Calu3 (cell line): ENCODE measurements around the gene ASB4. TPM values are rescaled to one million over a fixed set of nuclear protein-coding genes. Genes with fewer than 3 reads are reported as not detected.

Experiments used
- BruUV-seq: library from RNA; stranded (reverse); fragments of 400-500 nt; replicated peaks from 2 replicates; lab custom pipeline; 2021; lab: Mats Ljungman, UMichigan
- CTCF ChIA-PET: fragments of 300-600 bp; sonication (Branson Sonifier 250); formaldehyde crosslinking; loops from one replicate; lab custom pipeline; 2022; ENCODE audit warnings: antibody characterized with exemption; lab: Charles Lee
- DNase-seq: peaks from one replicate; pipeline ENCODE4 v3.0.0; 2022
- H3K27ac Mint-ChIP-seq: one replicate; pipeline ENCODE4 v1.8.0; 2022; ENCODE audit warnings: mixed read lengths; ENCODE audit not compliant: unreplicated experiment
- H3K27me3 Mint-ChIP-seq: one replicate; pipeline ENCODE4 v1.8.0; 2022; ENCODE audit warnings: mixed read lengths; ENCODE audit not compliant: unreplicated experiment
- H3K36me3 Mint-ChIP-seq: one replicate; pipeline ENCODE4 v1.8.0; 2022; ENCODE audit warnings: mild to moderate bottlenecking, moderate library complexity, mixed read lengths; ENCODE audit not compliant: insufficient read depth, unreplicated experiment
- H3K4me1 Mint-ChIP-seq: one replicate; pipeline ENCODE4 v1.8.0; 2022; ENCODE audit warnings: mild to moderate bottlenecking, low read depth, mixed read lengths; ENCODE audit not compliant: unreplicated experiment
- H3K4me3 Mint-ChIP-seq: one replicate; pipeline ENCODE4 v1.8.0; 2022; ENCODE audit warnings: mild to moderate bottlenecking, low read depth, moderate library complexity, mixed read lengths; ENCODE audit not compliant: unreplicated experiment
- H3K9me3 Mint-ChIP-seq: one replicate; pipeline ENCODE4 v1.8.0; 2022; ENCODE audit warnings: low read depth, mixed read lengths; ENCODE audit not compliant: unreplicated experiment
- intact Hi-C: fragments of 100-400 bp; cut with micrococcal nuclease; formaldehyde crosslinking; loops from one replicate; pipeline ENCODE4 v1.10.0; 2022; ENCODE audit not compliant: unreplicated experiment
- total RNA-seq: library from RNA; stranded (reverse); gene quantifications from 2 replicates; pipeline ENCODE4 v1.2.3, GENCODE V29; 2022
- TF ChIP-seq, protein P1 (sequence below): fragments of 200-600 bp; IDR thresholded peaks from one replicate; pipeline ENCODE4 v1.8.0; 2022; ENCODE audit warnings: antibody characterized with exemption; ENCODE audit not compliant: unreplicated experiment

Gene ASB4
- total RNA-seq, 1 experiment from 2014 or later = 0.47 TPM

DNA sequence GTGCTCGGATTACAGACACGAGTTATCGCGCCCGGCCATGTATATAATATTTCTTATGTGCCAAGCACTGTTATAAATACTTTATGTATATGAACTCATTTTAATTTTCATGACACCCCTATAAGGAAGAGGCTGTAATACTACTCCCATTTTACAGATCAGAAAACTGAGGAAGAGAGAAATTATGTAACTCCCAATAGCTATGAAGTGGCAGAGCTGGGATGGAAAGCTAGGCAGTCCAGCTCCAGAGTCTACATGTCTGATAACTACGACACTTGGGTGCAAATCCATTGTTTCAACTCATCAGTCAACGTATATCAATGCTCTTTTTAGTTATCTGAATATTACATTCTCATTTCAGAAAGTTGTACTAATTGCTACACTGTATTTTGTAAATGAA lies 93.6 kb downstream of the ASB4 start:
- TF ChIP-seq, protein P1, sequence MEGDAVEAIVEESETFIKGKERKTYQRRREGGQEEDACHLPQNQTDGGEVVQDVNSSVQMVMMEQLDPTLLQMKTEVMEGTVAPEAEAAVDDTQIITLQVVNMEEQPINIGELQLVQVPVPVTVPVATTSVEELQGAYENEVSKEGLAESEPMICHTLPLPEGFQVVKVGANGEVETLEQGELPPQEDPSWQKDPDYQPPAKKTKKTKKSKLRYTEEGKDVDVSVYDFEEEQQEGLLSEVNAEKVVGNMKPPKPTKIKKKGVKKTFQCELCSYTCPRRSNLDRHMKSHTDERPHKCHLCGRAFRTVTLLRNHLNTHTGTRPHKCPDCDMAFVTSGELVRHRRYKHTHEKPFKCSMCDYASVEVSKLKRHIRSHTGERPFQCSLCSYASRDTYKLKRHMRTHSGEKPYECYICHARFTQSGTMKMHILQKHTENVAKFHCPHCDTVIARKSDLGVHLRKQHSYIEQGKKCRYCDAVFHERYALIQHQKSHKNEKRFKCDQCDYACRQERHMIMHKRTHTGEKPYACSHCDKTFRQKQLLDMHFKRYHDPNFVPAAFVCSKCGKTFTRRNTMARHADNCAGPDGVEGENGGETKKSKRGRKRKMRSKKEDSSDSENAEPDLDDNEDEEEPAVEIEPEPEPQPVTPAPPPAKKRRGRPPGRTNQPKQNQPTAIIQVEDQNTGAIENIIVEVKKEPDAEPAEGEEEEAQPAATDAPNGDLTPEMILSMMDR = no peak
- Mint-ChIP-seq H3K27ac (no peak overlapping the region), H3K4me3 (no peak overlapping the region), H3K27me3 (no peaks in the 10 kb centered on the region), H3K4me1 (no peaks in the 10 kb centered on the region), H3K9me3 (peaks cover 2% of the 10 kb centered on the region), H3K36me3 (no peaks in the 10 kb centered on the region)
- DNase-seq = no peak
- intact Hi-C loops = no loop called here
- CTCF ChIA-PET = no interaction called here
- BruUV-seq = no TSS peak

DNA sequence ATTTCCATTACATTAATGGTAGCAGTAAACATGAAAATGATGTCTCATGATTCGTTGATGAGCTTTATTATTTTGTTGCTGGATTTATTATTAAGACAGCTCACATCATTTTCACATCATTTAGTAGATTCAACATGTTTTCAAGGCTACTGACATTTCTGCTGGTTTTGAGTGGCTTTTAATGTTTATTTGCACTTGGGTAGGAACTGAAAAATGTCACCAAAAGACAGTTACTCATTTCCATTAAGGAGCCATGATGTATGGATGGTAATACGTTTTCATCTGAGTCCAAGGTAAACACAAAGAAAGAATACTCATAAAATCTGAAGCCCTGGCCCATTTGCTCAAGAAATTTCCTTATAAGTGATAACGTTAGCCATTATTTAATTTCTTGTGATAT lies 95.7 kb downstream of the ASB4 start:
- CTCF ChIA-PET = no interaction called here
- TF ChIP-seq, protein P1 = no peak
- BruUV-seq = no TSS peak
- no peak for DNase-seq
- intact Hi-C loops = no loop called here
- Mint-ChIP-seq H3K4me3 (no peak overlapping the region), H3K36me3 (no peaks in the 10 kb centered on the region), H3K9me3 (no peaks in the 10 kb centered on the region), H3K27ac (no peak overlapping the region), H3K27me3 (no peaks in the 10 kb centered on the region), H3K4me1 (no peaks in the 10 kb centered on the region)

DNA sequence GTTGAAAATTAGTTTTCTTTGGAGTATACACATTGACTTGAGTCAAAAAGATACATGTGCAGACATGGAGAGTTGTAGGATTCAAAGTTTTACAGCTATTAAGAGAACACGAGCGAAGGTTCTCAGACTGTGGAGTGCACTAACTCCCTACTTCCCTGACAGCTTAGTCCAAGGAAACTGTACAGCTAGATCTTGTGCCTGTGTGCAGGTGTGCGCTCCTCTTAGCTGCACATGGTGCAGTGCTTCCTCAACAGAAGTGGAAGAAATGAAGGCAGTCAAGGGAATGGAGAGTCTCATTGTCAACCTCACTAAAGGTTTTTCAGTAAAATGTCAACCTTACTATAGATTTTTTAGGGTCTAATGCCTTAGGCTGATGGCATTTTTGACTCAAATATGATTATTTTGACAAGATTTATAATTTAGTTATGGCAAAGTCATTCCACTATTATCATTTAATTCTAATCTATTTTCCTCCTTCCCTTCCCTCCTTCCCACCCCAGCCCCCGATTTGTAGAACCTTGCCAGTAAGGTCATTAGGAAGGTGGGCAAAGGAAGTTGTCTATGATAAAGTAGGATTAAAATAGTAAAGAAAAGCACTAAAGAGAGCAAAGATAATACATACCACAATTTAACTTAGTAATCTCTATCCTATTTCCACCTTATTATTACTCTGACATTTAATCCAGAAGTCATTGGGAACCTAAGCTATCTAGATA lies 97.0 kb downstream of the ASB4 start:
- no peaks in the 10 kb centered on the region for H3K4me1 Mint-ChIP-seq
- intact Hi-C loops = no loop called here
- H3K4me3 Mint-ChIP-seq = no peak overlapping the region
- no TSS peak for BruUV-seq
- H3K27me3 Mint-ChIP-seq = no peaks in the 10 kb centered on the region
- no peak overlapping the region for H3K27ac Mint-ChIP-seq
- CTCF ChIA-PET = no interaction called here
- TF ChIP-seq, protein P1 = no peak
- no peaks in the 10 kb centered on the region for H3K36me3 Mint-ChIP-seq
- H3K9me3 Mint-ChIP-seq = no peaks in the 10 kb centered on the region
- DNase-seq = no peak

DNA sequence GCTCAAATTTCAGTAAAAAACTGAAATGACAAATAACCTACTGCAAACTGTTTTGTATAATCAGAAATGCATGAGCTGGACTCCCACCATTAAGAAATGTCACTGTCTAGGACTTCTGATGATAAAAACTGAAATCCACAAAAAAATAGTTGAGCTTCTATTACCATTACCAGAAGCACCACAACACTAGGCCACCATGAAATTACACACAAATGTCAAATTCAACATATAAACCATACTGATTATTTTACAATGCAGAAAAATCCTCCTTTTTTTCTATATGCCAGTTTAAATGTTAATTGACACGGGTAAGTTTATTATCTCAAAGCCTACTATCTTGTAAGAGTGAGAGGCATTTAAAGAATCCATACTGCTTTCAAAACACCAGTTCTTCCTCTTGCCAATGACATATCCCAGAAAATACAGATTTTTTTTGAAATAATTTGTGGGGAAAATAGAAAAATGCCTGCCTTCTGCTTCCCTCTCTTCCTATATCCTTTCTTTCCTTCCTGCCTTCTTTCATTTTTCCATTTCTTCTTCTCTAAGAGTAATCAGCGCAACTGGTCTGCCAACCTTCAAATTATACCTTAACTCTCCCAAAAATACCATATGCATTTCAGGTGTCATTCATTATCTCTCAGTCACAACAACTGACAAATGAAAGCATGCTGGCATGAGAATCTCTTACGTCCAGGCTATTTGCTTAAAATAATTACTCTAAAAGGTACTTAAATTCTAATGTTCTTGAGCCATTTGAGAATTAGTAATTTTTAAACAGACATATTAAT lies 98.3 kb downstream of the ASB4 start:
- intact Hi-C loops = no loop called here
- Mint-ChIP-seq H3K4me1 (no peaks in the 10 kb centered on the region), H3K27me3 (no peaks in the 10 kb centered on the region), H3K27ac (no peak overlapping the region), H3K4me3 (no peak overlapping the region), H3K9me3 (no peaks in the 10 kb centered on the region), H3K36me3 (no peaks in the 10 kb centered on the region)
- no TSS peak for BruUV-seq
- CTCF ChIA-PET = no interaction called here
- TF ChIP-seq, protein P1 = no peak
- DNase-seq = no peak
